Measurements from ENCODE around the gene PRG2.

The PRG2 gene, protein sequence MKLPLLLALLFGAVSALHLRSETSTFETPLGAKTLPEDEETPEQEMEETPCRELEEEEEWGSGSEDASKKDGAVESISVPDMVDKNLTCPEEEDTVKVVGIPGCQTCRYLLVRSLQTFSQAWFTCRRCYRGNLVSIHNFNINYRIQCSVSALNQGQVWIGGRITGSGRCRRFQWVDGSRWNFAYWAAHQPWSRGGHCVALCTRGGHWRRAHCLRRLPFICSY

DNA sequence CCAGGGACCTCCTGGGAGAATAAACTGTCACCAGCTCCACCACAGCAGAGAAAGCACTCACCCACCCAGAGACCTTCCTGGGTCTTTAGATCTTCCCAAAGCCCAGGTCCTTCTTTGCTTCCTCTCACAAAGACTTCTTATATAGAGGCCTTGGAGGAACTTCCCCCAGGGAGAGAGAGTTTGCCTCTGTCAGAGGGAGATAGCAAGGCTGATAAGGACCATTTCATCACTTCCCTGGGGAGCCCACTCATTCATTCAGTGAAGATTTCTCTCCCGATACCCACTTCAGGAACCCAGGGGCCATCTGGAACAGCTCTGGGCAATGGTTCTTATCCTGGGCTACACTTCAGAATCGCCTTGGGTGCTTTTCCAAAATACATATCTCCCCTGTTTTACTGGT, at the start of gene PRG2:
Gene PRG2 (minus strand): TSS at position 116 of the 400 bp plus-strand sequence. CDS start 706 bp downstream, outside the sequence.
- DNase-seq (ENCODE audit: low read depth) = no peak

DNA sequence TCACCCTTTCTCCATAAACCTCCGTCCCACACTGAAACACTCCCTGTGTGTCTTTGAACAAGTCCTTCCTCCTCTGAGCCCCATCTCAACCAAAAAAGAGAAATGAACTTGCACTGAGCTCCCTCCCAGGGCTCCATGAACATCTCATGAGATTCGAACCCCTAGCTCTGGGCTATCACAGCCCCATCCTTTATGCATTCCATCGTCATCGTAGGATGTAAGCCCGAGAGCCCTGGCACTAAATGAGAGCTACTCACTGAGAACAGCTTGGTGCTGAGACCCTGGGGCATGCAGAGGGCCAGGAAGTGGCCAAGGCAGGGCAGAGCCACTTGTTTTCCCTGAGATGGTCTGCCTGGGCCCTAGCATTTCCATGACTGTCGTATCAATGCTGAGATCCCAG, 49.3 kb upstream of the PRG2 start:
- DNase-seq (ENCODE audit: low read depth) = no peak

DNA sequence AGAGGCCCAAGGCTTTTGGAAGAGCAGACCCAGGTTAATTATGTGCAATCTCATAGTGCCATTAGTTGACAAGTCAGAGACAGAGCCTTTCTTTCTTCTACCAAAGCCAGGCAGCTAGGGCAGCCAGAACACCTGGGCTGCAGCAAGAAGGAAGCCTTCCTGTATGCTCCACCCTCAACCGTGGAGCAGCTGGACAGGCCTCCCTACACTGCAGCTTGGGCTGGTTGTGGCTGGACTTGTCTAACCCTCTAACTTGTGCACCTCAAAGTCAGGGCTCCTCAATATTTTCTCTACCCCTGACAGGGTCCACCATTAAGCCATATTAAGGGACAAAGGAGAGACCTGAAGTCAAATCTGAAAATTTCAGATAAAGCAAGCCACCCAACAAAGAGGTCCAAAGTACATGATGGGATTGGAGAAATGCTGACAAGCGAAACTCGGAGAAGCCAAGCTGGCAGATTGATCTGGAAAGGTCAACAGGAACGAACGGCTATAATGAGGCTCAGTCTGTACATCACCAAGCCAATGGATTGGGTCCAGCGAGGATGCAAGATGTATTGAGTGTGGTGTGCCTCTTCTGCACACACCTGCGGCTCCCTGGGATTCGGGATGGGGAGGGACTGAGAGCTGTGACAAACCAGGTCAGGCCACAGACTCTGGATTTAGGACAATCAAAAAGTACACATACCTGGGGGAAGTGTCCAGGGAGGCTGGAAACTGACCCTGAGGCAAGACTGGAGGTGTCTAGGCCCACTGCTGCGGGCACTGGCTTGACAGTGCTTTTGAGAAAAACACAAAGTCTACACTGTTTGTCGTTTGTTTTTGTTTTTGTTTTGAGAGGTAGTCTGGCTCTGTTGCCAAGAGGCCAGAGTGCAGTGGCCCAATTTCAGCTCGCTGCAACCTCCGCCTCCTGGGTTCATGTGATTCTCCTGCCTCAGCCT, 48.2 kb upstream of the PRG2 start:
- no peak for DNase-seq (ENCODE audit: low read depth)

DNA sequence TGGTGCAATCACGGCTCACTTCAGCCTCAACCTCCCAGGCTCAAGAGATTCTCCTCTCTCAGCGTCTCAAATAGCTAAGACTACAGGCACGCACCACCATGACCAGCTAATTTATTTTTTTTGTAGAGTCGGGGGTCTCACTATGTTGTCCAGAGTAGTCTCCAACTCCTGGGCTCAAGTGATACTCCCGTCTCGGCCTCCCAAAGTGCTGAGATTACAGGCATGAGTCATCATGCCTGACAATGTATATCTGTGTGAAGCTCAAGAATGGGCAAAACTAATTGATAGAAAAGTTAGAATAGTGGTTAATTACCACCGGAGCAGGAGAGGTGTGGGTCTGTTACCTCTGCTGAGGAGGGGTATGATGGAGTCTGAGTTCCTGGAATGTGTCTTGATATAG, 45.6 kb upstream of the PRG2 start:
- no peak for DNase-seq (ENCODE audit: low read depth)

DNA sequence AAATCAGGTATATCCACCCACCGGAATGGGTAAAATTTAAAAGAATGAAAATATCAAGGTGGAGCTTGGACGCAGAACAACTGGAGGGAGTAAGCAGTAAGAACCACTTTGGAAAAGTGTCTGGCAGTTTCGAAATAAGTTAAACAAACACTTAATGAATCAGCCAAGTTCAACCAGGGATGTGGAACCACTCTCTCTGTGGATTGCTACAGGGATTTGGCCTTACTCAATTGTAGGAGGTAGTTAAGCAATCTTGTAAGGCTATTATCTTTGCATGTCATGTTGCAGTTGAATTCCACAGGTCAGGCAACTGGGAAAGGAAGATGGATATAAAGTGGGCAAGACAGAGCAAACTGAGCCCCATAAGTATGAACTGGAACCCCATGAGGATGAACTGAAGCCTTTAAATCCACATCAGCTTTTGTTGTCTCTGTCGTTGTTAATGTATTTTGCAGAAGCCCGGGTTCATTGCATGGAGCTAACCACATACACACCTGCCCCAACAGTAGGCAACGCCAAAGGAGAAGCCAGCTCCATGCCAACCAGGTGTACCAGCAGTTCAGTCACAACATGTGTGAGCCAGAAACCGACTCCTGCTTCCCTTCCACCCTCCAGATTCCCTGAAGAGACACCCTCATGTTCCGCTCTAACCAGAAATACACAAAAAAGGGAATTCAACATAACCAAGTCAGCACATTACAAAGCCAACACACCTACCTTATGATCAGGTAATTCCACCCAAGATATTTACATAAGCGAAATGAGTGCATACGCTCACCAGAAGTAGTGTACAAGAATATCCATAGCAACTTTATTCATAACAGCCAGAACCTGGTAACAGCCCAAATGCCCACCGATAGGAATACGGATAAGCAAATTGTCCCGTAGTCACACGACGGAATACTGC, 44.4 kb upstream of the PRG2 start:
- peak; percentile 87 for DNase-seq (ENCODE audit: low read depth)

DNA sequence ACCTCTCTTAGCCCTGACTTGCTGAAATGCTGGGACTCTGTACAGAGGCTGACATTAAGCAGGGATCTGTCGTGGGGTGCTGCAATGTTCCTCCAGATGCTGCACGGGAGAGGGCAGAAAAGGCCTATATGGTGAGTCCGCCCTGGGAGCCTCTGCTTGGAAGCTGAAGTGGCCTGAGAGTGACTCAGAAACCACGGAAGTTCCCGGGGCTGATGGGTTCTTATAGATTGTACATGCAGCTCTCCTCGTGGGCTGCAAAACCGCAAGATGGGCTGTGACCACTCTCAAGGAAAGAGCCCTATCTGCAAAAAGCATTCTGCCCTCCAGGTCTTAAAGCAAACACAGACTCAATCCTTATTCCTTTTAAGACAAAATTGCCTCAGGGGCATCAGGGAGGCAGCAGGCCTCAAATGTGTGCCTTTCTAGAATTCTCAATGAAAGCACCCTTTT, 42.3 kb upstream of the PRG2 start:
- DNase-seq (ENCODE audit: low read depth) = peak; percentile 96

DNA sequence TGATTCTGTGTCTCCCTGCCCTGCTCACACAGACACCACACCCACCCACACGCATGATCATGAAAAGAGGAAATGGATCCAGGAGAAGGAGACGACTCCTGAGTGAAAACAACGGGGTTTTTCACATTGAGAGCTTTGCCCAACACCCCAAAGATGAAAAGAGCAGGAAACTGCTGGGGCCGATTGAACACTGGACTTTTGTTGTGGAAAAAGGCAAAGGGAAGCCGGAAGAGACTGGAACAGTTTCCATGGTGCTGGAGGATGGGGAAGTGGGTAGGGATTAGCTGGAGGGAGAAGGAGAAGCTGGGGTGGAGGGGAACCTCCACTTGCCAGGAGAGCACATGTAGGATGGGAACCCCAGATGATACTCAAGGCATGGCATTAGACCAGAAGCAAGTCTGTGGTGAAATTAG, 41.7 kb upstream of the PRG2 start:
- DNase-seq (ENCODE audit: low read depth) = no peak

DNA sequence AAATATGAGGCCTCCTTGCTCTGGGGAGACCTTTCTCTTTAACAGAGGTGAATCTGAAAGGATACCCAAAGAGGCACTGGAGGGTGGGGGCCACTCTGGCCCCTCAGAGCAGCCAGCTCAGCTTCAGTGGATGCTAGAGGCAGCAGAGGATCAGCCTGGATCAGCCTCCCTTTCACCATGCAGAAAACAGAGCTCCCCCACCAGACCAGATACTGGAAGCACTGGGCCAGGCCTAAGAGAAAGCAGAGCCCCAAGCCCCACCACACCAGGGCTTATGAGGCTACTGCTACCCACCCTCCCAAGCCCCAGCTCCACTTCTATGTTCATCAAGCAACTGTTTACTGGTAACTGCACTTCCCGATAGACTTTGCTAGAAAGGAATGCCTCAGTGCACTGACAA, 40.5 kb upstream of the PRG2 start:
- DNase-seq (ENCODE audit: low read depth) = no peak

DNA sequence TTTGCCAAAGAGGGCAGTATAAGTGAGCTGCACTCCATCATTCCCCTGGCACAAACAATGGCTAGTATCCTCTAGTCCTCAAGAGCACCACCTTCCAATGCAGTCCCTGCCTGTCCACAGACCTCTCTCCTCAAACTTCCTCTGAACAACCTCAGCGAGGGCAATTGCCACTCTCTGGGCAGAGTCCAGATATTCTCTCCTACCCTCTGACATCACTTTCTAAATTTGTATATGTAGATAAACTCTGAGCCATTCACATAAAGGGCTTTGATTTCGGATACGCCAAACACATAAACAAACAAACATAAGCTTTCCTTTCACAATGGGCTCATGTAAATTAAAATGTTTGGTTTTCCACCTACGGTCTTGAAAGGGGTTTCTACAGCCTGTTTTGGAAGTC, 39.5 kb upstream of the PRG2 start:
- DNase-seq (ENCODE audit: low read depth) = no peak

DNA sequence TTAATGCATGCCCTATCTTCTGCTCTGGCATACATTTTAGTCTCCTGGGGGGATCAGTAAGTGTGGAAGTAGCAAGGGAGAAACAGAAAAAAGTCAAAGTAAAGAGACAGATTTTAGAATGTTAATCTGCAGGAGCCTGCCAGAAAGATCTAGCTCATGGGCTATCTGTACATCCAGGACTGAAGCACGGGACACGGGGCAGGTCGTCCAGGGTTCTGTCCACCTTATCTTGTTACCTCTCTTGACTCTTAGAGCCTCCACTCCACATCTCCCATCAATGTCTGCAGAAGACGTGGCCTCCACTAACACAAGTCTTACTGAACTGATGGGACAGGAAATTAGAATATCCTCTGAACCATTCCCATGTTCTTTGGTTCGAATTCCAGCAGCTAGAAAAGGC, 38.2 kb upstream of the PRG2 start:
- no peak for DNase-seq (ENCODE audit: low read depth)

DNA sequence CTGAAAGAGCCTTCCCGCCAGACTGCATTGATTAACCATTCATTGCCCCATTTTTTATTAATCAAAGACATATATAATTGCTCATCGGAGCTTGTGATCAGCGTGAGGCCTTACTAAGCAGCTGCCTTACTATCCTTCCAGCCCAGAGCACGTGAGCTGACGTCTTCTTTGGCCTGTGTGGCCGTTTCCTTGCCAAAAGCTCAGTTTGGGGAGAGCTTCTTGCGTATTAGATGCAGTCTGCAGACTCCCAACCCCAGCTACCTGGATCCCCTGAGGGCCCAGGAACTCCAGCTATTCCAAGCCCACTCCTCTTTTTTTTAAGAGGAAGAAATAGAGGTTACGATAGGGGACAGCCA, 37.3 kb upstream of the PRG2 start:
- no peak for DNase-seq (ENCODE audit: low read depth)

DNA sequence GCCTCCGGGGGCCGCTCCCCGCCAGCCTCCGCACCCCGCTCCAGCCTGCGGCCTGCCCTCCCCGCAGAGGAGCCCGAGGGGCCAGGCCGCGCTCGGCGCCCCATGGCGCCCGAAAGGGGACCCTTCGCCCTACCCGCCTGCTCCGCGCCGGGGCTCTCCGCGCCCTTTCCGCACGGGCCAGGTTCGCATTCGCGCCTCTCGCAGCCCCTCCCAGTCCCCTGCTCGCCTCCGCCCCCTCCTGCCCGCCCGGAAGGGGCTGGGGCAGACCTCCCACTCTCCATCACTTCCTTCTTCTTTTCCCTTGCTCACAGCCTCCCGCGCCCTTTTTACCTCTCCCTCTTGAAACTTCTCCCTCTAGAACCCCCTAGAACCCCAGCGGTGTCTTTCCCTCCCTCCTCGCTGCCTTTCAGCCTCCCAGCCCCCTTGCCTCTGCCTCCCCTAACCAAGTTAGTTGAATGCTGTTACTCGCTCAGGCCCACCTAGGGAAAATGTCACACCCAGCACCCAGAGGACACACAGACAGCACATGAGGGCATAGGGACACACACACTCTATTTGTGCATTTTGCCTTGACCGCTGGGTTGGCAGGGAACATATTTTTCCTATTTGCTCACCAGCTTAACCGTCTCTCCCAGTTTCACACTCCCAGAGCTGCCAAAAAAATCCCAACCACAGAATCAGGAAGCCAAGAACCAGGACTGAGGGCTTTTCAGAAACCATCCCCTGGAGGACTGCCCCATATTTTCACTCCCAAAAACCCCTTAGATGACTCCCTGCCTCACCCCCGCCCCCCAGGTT, 36.7 kb upstream of the PRG2 start, which contains the start of gene SLC43A3:
Gene SLC43A3 (minus strand): TSS at position 193 of the 798 bp plus-strand sequence. CDS start 949 bp downstream, outside the sequence.
- peak; percentile 80 for DNase-seq (ENCODE audit: low read depth)

DNA sequence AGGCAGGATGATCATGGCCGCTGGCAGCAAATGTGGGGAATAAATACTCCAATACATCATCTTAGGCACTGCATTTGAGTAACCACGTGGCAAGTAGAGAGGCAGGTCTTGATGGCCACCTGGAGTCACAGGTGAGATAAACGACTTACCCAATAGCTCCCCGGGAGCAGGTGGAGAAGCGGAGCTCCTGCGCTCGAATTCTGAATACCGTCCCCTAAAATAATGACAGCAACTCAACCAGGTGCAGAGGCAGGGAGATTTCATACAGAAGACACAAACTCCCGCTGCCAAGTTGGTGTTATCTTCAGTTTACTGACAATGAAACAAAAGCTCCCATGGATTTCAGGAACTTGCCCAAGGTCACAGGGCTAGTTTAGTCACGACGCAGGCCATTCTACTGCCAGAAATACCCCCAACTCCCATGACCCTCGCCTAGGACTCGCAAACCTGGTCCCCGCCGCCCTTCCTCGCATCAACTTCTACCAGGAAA, 36.0 kb upstream of the PRG2 start:
- no peak for DNase-seq (ENCODE audit: low read depth)

DNA sequence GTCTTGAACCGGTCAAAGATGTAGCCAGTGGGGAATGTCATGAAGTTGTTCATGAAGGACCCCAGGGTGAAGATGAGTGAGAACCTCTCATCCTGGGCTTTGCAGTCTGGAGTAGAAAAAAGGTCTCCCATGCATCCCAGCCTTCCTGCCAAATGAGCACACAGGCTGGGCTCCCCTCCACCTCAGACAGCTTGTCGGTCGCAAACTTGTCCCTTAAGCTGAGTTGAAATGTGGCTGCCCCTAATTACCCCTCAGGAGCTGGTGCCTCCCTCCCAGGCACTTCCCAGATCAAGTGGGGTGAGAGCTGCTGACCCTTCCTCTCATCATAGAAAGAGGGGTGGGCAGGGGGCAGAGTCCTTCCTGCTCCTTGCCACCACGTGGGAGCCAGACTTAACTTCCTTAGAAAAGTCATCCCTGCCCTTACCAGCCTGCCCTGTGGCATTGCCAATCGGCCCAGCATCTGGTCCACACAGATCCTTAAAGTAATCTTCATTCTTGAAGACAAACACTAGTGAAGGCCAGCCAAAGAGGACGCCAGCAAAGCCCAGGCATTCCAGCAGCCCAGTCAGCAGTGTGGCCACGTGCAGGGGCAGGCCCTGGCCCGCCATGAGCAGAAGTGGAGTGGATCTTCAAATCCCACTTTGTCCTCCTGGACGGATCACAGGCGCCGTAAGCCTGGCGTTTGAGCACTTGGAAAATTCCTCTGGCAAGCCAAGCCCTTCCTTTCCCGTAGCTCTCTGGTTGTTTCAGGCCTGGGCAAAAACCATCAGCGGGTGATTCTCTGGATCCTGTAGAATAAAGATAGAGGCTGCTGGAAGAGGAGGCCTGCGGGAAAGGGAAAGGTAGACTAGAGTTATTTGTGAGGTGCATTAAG, 35.4 kb upstream of the PRG2 start:
- no peak for DNase-seq (ENCODE audit: low read depth)

DNA sequence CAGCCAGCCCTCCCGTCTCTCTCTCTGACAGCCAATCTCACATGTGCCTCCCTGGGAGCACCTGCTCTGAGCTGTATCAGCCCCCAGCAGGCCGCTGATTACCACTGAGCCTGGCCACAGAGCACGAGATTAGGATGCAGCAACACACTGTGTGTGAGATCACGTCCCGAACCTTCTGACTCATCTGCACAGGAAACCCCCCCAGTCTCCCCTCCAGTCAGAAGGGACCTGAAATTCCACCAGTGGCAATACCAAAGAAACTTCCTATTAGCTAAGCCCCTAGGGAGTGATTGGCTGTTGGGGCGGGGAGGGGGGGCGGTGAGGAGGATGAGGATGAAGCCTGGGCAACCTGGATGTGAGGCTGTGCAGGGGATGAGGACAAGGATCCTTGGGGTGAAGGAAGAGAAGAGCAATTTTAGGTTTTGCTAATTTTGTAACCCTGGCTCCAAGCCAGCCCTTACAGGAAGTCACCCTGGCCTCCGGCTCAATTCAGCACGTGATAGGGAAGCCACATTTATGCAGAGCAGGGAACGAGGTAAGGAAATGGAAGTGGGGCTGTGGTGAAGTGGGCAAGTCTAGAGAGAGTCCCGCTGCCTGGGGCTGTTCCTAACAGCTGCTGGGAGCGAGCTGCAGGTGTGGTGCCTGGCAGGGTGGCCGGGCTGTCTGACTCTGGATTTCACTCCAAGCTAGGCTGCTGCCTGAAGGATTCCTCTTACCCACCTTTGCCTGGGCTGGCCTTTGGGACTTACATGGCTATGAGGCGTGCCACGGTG, 34.5 kb upstream of the PRG2 start:
- DNase-seq (ENCODE audit: low read depth) = peak; percentile 95

DNA sequence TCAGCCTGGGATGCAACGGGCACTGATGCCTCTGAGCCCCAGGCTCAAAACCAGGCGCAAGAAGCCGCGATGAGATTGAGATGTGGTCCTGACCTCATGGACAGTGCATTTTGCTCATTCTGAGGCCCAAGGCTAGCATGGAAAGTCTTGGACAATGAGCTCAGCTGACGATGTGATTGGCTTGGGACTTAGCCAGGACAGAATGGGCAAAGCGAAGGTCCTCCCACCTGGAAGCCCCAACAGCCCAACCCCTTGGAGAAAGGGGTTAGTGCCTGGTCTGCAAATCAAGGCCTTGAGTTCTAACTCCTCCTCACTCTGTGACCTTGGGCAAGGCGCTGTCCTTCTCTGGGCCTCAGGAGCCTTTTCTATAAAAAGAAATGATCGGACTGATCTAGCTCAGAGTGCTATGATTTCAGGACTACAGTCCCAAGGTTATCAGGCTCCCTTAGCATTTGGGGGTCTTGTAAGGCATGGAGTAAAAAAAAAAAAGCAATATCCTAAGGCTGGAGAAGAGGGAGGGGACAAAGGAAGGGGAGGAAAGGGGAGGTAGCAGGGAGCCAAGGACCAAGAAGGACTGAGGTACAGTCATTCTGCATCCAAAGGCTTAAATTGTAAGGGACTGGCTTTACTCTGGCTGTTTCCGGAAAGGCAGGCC, 33.8 kb upstream of the PRG2 start:
- DNase-seq (ENCODE audit: low read depth) = no peak

DNA sequence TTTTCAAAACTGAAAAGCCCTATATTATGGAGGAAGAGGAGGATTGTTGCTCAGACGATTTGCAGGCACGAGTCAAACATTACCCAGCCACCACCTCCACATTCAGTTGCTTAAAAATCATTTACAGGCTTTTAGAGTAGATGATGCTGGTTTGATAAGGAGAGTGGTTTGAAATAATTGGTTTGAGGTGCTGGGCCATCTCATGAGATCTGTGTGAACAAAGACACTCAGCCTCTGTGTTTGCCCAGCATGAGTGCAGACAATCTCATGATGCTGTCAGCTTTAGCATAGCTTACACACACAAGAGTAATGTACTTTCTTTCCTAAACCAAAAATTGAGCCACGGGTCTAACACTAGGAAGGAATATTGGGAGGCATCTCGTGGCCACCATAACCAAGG, 32.2 kb upstream of the PRG2 start:
- DNase-seq (ENCODE audit: low read depth) = no peak

DNA sequence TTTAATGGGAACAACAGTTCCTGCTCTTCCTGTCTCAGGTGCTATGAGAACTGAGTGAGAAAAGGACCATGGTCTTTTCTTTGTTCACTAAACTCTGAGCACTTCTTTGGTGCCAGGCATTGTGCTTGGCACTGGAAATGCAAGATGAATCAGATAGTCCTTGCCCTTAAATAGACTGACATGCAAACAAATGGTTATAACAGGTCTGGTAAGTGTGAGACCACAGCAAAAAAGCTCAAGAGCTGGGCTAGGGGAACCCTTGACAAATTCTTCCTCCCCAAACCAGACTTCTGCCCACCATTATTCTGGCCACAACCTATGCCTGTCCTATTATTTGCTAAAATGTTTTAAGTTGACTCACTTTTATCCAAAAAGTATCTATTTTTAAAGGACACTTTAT, 31.4 kb upstream of the PRG2 start:
- DNase-seq (ENCODE audit: low read depth) = no peak

DNA sequence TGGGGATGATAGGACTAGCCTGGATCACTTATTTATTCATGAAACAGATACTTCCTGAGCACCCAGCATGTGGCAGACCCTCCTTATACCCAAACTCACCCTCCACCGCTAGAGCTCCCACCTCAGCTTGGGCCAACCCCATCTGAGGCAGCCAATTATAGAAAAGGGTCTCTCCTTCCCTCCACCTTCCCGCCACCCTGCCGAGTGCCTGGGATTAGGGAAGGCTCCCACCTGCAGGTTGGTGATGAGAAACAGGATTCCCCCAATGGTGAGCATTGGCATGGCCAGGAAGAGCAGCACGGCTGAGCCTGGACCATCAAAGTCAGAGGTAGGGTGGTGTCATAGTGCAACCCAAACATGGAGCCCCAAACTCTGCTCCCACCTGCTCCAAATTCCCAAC, 30.6 kb upstream of the PRG2 start:
- DNase-seq (ENCODE audit: low read depth) = no peak
